HCT116 (cell line): ENCODE results near the gene PTX4.

ENCODE experiments used
- EZH2phosphoT487 ChIP-seq: fragments of 200-600 bp; IDR thresholded peaks from 2 replicates; pipeline ENCODE4 v1.6.1; 2018; ENCODE audit warnings: antibody characterized with exemption, borderline replicate concordance
- FOSL1 ChIP-seq: IDR thresholded peaks from 2 replicates; pipeline ENCODE4 v1.6.1; 2012; ENCODE audit warnings: low read depth
- JUND ChIP-seq: IDR thresholded peaks from 2 replicates; pipeline ENCODE4 v1.6.1; 2012
- POLR2A ChIP-seq: IDR thresholded peaks from 2 replicates; pipeline ENCODE4 v1.7.0; 2011; ENCODE audit warnings: borderline replicate concordance; ENCODE audit not compliant: insufficient read depth, insufficient read length; ENCODE audit errors: extremely low read depth
- POLR2AphosphoS5 ChIP-seq: IDR thresholded peaks from 2 replicates; pipeline ENCODE4 v1.6.1; 2011; ENCODE audit warnings: mild to moderate bottlenecking, low read depth, low read length, moderate library complexity
- REST ChIP-seq: IDR thresholded peaks from 2 replicates; pipeline ENCODE4 v1.6.1; 2012; ENCODE audit warnings: low read depth
- YY1 ChIP-seq: IDR thresholded peaks from 2 replicates; pipeline ENCODE4 v1.6.1; 2011; ENCODE audit warnings: low read length, low read depth, moderate library complexity, mild to moderate bottlenecking; ENCODE audit not compliant: insufficient replicate concordance; ENCODE audit errors: extremely low read depth
- TF ChIP-seq, protein P1 (sequence below), 3 experiments: fragments of 200-600 bp in 1 of 3; sonication (generic) in 1 of 3; IDR thresholded peaks in 2 of 3; conservative IDR thresholded peaks in 1 of 3; 2 replicates each; pipeline ENCODE4 v1.5.1; 2012 to 2017; ENCODE audit warnings: low read depth in 2 of 3, low read length in 2 of 3, antibody characterized with exemption in 1 of 3, borderline replicate concordance in 1 of 3, control low read depth in 1 of 3, mild to moderate bottlenecking in 1 of 3, mixed read lengths in 1 of 3, mixed run types in 1 of 3, moderate library complexity in 1 of 3; ENCODE audit not compliant: insufficient read depth in 1 of 3

- TF ChIP-seq EZH2phosphoT487 (no peak), FOSL1 (no peak), JUND (no peak; the same call in 1 of the 2 replicates), YY1 (no peak), REST (no peak), POLR2A (peak; percentile 58), POLR2AphosphoS5 (peak; percentile 77)
- TF ChIP-seq, protein P1, sequence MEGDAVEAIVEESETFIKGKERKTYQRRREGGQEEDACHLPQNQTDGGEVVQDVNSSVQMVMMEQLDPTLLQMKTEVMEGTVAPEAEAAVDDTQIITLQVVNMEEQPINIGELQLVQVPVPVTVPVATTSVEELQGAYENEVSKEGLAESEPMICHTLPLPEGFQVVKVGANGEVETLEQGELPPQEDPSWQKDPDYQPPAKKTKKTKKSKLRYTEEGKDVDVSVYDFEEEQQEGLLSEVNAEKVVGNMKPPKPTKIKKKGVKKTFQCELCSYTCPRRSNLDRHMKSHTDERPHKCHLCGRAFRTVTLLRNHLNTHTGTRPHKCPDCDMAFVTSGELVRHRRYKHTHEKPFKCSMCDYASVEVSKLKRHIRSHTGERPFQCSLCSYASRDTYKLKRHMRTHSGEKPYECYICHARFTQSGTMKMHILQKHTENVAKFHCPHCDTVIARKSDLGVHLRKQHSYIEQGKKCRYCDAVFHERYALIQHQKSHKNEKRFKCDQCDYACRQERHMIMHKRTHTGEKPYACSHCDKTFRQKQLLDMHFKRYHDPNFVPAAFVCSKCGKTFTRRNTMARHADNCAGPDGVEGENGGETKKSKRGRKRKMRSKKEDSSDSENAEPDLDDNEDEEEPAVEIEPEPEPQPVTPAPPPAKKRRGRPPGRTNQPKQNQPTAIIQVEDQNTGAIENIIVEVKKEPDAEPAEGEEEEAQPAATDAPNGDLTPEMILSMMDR (IDR thresholded peaks at IDR 0.05 in 2 of 3, conservative IDR thresholded peaks at IDR 0.05 in 1 of 3; ENCODE audit: borderline replicate concordance in 1 of 3, insufficient read depth in 1 of 3, low read depth in 2 of 3, low read length in 2 of 3), result no peak
Observed at GRCh38 chr16:1474796-1475551, 13.8 kb downstream of the PTX4 start, which contains the start of gene CLCN7.
